Dedifferentiated amniotic fluid mesenchymal stem cell (primary cell): Measurements from ENCODE around the gene LGALS4.
"Not testable (repeated sequence)": the region's sequence is repeated elsewhere in the genome, so short reads cannot be mapped to it uniquely, and the experiment has no call there.

Experiments
- DNase-seq: peaks from one replicate; pipeline ENCODE4 v3.0.0-alpha.2; 2016; ENCODE audit errors: extremely low spot score

LGALS4 gene

GRCh38 chr19:38770228-38770948 is 42.4 kb downstream of the LGALS4 start:
- DNase-seq: not testable (repeated sequence)

- no peak for DNase-seq
Measured at GRCh38 chr19:38769635-38770211, 43.0 kb downstream of the LGALS4 start.

DNA sequence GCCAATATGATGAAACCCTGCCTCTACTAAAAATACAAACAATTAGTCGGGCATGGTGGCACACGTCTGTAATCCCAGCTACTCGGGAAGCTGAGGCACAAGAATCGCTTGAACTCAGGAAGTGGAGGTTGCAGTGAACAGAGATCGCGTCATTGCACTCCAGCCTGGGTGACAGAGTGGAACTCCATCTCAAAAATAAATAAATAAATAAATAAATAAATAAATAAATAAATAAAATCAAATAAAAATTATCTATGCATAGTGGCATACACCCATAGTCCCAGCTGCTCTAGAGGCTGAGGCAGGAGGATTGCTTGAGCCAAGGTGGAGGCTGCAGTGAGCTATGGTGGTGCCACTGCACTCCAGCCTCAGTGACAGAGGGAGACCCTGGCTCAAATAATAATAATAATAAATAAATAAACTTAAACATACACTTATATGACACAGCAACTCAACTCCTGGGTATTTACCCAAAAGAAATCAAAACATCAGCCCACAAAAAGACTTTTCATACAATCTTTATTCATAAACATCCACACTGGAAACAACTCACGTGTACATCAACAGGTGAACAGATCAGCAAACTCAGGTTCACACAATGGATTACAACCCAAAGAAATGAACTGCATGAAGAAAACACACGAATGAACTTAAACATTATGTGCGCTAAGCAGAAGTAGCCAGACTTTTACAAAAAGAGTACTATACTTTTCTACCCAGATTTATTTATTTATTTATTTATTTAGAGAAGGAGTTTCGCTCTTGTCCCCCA is 46.3 kb downstream of the LGALS4 start:
- DNase-seq: no peak

GRCh38 chr19:38765214-38765613 is 47.5 kb downstream of the LGALS4 start:
- no peak for DNase-seq

DNA sequence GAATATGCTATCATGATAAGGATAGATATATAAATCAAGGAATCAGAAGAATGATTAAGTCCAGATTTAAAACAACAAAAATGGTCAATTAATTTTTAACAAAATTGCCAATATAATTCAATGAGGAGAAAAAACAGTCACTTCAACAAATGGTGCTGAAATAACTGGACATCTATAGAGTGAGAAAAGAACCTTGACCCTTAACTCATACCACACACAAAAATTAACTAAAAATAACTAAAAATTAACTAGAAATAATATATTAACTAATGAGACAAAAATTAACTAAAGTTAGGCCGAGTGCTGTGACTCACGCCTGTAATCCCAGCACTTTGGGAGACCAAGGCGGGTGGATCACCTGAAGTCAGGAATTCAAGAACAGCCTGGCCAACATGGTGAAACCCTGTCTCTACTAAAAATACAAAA is 48.9 kb downstream of the LGALS4 start:
- DNase-seq: no peak

DNA sequence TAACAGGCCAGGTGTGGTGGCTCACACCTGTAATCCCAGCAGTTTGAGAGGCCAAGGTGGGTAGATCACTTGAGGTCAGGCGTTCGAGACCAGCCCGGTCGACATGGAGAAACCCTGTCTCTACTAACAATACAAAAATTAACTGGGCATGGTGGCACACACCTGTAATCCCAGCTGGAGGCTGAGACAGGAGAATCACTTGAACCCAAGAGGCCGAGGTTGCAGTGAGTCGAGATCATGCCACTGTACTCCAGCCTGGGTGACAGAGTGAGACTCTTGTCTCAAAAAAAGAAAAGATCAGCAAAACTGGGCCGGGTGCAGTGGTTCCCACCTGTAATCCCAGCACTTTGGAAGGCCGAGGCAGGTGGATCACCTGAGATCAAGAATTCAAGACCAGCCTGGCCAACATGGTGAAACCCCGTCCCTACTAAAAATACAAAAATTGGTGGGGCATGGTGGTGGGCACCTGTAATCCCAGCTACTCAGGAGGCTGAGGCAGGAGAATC is 50.8 kb downstream of the LGALS4 start:
- not testable (repeated sequence) for DNase-seq

DNA sequence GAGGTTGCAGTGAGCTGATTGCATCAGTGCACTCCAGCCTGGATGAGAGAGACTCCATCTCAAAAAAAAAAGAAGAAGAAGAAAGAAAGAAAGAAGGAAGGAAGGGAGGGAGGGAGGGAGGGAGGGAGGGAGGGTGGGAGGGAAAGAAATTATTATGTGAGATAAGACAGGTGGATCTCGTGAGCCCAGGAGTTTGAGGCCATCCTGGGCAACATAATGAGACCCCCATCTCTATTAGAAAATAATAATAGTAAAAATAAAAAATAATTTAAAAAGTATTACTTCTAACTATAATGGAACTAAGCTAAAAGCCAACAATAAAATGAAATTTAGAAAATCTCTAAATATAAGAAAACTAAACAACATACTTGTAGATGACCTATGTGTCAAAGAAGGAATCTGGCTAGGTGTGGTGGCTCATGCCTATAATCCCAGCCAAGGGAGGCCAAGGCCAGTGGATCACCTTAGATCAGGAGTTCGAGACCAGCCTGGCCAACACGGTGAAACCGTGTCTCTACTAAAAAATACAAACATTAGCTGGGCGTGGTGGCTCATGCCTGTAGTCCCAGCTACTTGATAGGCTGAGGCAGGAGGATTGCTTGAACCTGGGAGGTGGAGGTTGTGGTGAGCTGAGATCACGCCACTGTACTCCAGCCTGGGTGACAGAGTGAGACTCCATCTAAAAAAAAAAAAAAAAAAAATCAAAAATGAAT is 51.8 kb downstream of the LGALS4 start:
- DNase-seq: not testable (repeated sequence)

DNA sequence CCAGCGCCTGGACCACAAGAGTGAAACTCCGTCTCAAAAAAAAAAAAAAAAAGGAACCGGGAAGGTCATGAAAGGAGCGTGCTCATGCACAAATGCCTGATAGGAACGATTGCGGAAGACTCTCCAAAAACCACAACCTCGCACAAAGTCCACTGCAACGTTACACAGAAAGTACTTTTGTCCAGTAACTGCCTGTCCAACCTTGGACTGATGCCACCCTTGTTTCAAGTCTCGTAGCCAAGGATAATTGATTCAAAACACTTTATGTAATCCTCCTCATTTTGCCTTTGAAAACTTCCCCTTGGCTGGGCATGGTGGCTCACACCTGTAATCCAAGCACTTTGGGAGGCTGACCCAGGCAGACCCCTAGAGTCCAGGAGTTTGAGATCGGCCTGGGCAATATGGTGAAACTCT is 53.1 kb downstream of the LGALS4 start:
- no peak for DNase-seq

DNA sequence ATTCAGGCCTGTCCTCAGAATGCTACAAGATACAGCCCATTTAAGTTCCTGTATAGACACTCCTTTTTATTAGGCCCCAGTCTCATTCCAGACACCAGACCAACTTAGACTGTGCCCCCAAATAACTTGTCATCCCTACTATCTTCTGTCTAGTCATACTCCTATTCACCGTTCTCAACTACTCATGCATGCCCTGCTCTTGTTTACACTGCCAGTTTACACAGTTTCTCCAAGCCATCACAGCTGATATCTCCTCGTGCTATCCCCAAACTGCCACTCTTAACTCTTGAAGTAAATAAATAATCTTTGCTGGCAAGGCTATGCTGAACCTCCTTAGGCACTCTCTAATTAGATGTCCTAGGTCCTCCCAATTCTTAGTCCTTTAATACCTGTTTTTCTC is 58.5 kb downstream of the LGALS4 start:
- not testable (repeated sequence) for DNase-seq

GRCh38 chr19:38753783-38754182 is 59.0 kb downstream of the LGALS4 start:
- DNase-seq: not testable (repeated sequence)
